HG03575 (cell line): Measurements from ENCODE around the gene MBNL1.
"Not testable (repeated sequence)": the region's sequence is repeated elsewhere in the genome, so short reads cannot be mapped to it uniquely, and the experiment has no call there.

Source experiments
- ATAC-seq: cut with Tn5 transposase; IDR thresholded peaks from one replicate; pipeline ENCODE4 v1.9.1; 2021; ENCODE audit not compliant: unreplicated experiment, insufficient number of reproducible peaks, low FRiP score; ENCODE audit errors: extremely low read depth

Gene MBNL1

GRCh38 chr3:152404976-152405375 lies 136.2 kb downstream of the MBNL1 start:
- no peak for ATAC-seq

DNA sequence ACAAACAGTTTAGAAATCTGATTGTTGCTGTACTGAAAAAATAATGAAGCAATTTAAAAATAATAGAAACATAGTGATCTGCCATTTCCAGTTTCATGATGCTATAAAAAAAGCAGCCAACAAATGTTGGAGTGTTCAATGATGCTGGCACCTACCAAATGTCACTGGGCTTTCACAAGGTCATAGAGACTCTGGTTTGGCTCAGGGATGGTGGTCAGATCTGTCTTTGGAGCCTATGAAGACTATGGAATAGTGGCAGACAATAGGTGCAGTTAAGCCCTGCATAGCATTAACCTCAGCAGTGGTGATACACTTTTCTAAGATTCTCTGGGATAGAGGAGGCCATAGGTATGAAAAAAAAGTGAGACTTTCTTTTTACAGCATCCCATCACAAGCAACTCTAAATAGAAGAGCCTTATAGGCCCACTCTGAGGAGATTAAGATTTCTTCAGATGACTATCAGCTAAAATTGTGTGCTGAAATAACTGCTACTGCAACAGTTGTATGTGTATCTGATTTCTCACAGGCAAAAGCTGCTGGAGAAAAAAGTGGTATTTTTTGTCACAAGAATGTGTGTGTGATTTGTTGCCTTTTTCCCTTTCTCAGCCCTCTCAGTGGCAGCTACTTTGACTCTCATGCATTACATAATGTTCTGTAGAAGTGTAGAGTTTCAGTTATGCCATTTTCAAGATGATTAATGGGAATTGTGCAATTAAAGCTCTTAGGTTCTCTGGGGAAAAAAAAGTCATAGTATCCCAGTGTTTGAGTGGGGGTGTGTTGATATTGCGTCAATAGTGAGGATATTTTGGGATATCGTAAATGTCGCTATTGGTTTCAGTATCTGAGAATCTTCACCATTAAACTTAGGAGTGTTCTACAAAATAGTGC lies 137.4 kb downstream of the MBNL1 start:
- no peak for ATAC-seq

DNA sequence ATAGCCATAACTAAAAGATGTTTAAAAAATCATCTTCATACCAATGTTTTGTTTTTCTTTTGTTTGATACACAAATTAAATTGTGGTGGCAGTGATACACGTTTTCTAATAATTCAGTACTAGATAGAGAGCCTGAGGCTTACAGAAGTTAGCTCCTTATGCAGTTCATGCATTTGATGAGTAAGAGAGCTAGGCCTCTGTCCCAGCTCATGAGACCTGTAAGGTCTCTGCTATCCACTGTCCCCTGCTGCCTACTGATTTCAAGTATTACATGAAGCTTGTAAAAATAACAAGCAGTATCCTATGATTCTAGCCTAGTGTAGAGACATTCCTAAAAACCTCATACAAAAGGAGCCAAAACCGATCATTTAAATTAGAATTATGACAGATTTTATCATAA lies 144.5 kb downstream of the MBNL1 start:
- no peak for ATAC-seq

DNA sequence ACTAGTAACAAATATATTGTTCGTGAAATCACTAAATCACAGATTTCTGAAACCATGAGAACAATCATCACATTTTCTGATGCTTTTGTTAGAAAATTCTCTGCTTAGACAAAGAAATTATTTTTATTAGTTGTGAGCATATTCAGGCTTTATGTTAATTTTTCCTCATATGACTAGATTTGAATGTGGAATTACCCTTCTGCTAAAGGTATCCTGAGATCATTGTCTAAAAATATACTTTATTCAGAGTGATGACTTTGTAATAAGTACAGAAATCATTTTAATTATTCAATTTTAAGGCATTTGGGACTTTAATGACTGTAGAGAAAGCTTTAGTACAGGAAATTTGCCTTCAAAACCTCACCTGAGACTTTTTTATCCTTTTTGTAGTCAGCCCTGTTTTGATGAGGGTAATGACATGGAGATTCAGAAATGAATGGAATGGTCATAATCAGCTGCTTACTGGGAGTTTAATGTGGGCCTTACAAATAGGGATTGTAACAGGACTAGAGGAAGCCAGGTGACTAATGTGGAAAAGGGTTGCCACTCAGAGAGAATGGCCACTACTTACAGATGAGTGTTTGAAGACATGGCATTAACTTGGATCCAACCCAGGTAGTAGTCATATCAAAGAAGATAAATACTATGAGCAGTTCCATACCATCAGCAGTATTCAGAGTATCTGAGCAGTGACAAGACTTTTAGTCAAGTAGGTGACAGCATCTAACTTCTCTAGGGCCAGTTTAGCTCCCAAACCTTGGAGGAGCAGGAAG lies 148.3 kb downstream of the MBNL1 start:
- no peak for ATAC-seq

DNA sequence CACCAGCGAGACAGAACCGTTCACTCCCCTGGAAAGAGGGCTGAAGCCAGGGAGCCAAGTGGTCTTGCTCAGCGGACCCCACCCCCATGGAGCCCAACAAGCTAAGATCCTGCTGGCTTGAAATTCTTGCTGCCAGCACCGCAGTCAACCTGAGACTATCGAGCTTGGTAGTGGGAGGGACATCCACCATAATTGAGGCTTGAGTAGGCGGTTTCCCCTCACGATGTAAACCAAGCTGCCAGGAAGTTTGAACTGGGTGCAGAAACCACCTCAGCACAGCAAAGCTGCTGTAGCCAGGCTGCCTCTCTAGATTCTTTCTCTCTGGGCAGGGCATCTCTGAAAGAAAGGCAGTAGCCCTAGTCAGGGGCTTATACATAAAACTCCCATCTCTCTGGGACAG lies 151.0 kb downstream of the MBNL1 start:
- no peak for ATAC-seq

- ATAC-seq, result no peak
Measured at GRCh38 chr3:152421162-152421561, 152.4 kb downstream of the MBNL1 start.

DNA sequence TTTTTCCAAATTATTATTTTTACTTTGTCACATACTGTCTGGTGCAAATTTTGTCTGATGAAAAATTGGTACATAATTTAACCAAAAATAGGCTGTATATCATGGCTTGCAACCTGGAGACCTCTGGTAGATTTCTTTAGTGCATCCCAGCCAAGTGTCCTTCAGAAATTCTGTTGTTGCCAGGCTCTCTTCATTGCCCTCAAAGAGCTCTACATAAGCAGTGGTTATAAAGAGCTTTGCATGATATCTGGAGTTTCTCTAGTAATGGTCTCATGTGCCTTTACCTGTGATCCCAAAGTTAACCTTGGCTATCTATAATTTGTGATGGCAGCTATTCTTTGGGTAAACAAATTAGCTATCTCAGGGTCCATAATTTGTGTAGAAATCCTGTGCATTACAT lies 157.7 kb downstream of the MBNL1 start:
- ATAC-seq, result no peak

DNA sequence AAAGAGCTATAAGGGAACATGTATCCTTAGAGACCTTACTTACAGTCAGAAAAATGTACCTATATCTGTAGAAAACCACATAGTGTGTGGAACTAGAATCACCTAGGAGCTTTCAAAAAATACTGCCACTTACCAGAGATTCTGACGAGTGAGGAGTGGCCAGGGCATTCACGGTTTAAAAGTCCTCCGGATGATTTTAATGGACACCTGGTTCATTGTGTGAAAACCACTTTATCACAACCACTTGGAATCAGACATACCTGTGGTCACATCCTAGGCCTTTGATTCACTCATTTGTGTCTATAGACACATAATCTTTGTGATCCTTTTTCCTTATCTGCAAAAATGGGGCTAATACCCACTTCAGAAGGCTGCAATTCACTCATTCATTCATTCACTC lies 159.8 kb downstream of the MBNL1 start:
- no peak for ATAC-seq

- no peak for ATAC-seq
Measured at GRCh38 chr3:152430223-152431002, 161.7 kb downstream of the MBNL1 start.

DNA sequence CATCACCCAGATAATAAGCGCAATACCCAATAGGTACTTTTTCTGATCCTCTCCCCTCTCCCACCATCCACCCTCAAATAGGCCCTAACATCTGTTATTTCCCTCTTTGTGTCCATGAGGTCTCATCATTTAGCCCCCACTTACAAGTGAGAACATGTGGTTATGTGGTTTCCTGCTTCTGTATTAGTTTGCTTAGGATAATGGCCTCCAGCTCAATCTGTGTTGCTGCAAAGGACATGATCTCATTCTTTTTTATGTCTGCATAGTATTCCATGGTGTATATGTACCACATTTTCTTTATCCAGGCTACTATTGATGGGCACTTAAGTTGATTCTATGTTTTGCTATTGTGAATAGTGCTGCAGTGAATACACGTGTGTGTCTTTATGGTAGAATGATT lies 165.4 kb downstream of the MBNL1 start:
- no peak for ATAC-seq

GRCh38 chr3:152435210-152435609 lies 166.5 kb downstream of the MBNL1 start:
- ATAC-seq, result not testable (repeated sequence)

DNA sequence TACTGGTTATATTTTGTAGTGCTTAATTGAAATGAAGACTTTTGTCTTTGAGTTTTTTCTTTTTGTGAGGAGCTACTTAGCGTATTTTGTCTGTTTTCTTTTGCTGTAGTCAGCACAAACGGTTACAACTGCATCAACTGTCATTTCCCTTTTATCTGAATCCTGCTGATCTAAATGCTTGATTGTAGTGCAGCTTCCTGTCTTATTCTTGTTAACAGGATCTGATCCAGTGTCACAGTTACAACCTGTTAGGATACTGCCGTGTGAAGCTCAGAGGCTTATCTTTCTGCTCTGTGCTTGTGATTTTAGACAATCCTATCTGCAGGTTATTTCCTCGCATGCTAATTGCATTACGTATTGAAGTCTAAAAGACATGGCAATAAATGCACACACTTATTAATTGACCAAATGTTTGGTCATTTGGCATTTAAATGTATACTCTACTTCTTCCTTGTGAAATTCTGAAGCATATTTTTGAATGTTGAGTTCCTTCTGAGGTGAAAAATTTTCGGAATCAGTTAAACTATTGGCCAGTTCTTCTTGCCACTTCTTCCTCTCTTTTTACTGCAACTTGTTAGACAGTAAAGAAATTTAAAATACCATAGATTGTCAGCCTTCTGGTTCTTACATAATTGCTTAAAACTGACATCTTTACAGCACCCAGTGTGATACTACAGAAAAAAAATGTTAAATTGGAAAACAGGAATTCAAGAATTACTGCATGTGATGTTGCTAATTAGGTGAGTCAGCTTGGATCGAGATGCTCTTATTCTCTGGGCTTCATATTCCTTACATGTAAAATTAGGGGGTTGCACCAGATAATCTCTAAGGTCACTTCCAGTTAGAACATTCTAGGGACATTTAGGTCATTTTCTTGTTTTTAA lies 168.2 kb downstream of the MBNL1 start:
- no peak for ATAC-seq

DNA sequence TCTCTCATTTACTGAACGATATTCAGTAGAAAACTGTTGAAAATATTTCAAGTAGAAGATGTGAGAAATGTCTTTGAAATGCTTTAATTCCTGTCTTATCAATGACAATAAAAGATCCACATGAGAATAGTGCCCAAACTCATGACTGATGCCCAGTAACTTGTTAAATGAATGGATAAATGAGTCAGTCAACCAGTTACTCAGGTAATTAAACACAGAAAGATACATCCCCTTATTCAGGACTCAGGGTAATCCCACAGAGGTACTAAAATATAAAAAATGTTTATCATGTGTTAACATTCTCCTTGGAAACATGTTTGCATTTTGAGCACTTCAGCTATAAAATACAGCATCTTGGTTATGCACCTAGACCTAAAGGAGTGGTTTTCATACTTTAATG lies 169.5 kb downstream of the MBNL1 start:
- ATAC-seq, result no peak

- ATAC-seq, result no peak
Measured at GRCh38 chr3:152438706-152439105, 170.0 kb downstream of the MBNL1 start.

DNA sequence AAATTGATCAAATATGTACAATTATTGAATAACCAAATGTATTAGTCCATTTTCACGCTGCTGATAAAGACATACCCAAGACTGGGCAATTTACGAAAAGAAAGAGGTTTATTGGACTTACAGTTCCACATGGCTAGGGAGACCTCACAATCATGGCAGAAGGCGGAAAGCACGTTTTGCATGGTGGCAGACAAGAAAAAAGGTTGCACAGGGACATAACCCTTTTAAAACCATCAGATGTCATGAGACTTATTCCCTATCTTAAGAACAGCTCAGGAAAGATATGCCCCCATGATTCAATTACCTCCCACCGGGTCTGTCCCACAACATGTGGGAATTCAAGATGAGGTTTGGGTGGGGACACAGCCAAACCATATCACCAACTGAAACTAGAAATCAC lies 171.5 kb downstream of the MBNL1 start:
- not testable (repeated sequence) for ATAC-seq

- no peak for ATAC-seq
Measured at GRCh38 chr3:152443212-152444023, 174.7 kb downstream of the MBNL1 start.

- ATAC-seq, result no peak
Measured at GRCh38 chr3:152444029-152444641, 175.4 kb downstream of the MBNL1 start.
